ENCODE data around the gene KRT7.
"Not testable (repeated sequence)": the region's sequence is repeated elsewhere in the genome, so short reads cannot be mapped to it uniquely, and the experiment has no call there.

Gene KRT7

GRCh38 chr12:52280796-52281560, 47.9 kb downstream of the KRT7 start:
- peak; percentile 40 for DNase-seq

DNA sequence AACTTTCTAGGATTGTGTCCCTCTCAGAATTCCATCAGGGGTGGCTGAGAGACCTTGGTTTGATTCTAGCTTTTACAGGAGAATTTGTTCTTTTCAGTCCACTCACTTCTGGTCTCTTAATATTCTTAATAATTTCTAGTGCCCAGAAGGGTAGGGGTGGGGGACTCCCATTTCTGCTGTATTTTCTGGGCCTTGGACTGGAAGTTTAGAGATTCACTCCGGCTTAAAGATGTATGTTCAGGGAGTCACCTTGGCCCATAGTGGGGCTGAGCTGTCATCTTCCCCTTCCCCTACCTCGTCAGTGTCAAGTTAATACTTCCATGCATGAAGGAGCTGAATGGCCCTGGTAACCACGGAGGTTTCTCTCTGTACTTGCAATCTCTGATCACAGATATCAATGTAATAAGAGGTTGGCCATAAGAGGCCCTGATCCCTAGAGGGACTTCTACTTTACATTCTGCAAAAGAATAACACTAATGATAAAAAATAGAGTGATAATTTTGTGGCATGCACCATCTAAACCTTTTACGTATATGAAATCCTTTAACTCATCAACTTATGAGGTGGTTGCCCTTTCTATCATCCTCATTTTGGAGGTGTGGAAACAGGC, 51.6 kb downstream of the KRT7 start:
- peak; percentile 21 for DNase-seq

DNA sequence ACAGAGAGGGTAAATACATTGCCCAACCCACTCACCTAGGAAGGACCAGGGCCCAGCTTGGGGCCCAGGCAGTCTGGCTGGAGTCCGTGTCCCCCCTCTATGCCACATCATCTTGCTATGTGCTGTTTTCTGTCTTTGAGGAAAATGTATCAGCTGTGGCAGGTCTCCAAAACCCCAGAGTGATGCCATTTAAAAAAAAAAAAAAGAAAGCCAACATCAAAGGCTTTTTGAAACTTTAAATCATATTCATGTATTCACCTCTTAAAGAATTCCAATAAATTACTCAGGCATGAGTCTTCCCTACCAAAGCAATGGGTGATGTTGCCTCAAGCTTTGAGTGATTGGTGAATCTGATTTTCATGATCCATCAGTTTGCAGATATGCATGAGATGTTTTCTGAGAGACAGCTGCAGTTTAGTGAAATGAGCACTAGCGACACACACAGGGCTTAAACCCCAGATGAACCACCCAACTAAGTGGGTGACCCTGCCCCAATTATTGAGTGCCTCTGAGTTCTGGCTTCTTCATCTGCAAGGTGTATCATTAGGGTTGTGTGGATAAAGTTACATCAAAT, 52.2 kb downstream of the KRT7 start:
- DNase-seq, result peak; percentile 9

DNA sequence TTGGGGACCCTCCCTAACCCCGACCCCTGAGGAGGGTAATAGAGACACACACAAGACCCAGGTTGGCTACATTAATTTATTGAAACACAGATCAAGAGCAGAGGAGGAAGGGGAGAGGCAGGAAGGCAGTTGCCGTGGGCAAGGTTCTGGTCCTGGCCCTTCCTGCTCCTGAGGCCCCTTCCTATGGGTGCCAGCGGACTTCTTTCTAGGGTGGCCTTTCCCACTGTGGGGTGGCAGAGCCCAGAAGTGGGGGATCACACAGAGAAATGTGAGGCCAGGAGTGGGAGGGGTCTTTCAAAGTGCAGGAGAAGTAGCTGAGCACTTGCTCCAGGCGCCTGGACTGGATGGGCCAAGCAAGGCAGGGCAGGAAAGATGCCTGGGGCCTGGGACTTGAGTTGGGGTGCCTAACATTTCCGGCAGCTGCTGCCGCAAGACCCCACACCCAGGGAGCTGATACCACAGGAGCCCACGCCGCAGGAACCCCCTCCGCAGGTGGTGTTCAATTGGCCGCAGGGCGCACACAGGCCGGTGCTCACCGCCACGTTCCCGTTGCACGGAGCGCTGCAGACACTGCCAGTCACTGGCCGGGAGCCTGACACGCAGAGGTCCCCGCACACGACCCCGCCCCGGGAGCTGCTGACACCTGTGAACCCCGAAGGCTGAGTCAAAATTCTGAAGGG, 52.9 kb downstream of the KRT7 start:
- DNase-seq, result peak; percentile 40

DNA sequence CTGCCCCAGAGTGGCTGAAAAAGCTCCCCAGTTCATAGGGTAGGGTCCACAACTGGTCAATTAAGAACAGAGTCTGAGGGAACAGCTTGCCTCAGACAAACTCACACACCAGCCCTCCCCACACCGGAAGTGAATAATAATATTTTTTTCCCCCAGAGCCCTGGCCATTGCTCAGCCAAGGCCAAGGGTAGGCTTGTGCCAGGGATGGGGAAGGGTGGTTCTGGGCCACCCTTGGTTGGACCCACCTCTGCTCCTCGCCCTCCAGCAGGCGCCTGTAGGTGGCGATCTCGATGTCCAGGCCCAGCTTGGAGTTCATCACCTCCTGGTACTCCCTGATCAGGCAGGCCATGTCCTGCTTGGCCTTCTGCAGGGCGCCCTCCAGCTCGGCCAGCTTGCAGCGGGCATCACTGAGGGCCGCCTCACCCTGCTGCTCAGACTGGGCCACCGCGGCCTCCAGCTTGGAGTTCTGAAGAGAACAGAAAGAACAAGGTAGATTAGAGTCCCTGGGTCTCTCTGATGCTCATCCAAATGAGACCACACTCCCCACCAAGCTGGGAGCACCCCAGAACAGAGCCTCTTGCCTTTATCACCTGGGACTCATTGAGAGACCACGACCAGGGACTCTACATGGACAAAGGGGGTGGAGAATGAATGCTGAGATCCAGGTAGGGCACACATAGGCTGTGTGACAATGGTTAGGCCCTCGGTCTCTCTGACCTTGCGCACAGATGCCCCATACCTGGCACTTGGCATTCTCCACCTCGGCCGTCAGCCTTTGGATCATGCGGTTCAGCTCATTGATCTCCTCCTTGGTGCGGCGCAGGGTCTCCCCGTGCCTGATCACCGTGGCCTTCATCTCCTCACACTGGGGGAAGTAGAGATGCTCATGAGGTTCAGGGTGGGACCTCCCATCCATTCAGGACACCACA, 54.1 kb downstream of the KRT7 start:
- peak; percentile 49 for DNase-seq

DNA sequence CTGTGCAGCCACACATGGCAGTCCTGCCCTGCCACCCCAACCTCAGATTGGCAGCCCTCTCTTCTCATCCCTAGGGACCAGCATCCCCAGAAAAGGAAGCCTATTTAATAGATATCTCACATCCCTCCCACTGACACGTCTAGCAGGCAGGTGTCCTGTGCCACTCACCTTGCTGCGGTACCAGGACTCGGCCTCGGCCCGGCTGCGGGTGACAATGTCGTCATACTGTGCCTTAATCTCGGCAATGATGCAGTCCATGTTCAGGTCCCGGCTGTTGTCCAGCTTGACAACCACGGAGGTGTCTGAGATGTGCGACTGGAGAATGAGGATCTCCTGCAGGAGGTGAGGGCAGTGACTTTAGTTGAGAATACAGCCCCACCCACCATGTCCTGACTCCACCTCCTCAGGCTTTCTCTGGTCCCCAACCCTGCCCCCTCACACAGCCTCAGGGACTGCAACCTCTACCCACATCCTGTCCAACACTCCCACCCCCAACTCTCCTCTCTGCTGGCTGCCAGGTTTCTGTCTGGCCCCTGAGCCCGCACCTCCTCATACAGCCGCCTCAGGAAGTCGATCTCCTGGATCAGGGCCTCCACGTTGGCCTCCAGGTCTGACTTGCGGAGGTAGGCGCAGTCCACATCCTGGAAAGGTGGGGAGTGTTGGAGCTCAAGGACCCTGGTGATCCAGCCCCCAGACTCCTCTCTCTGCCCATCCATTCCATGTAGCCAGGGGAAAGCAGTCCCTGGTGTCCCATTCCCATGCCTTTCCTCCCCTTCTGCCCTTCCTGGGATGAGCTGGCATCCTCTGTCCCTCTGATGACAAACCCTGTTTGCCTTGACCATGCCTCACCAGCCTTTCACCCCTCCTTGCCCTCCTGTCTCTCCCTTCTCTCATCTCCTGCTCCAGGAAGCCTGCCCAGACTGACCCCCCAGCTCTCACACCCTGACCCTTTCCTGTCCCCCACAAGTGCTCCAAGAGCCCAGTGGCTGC, 55.1 kb downstream of the KRT7 start:
- DNase-seq, result peak; percentile 42

DNA sequence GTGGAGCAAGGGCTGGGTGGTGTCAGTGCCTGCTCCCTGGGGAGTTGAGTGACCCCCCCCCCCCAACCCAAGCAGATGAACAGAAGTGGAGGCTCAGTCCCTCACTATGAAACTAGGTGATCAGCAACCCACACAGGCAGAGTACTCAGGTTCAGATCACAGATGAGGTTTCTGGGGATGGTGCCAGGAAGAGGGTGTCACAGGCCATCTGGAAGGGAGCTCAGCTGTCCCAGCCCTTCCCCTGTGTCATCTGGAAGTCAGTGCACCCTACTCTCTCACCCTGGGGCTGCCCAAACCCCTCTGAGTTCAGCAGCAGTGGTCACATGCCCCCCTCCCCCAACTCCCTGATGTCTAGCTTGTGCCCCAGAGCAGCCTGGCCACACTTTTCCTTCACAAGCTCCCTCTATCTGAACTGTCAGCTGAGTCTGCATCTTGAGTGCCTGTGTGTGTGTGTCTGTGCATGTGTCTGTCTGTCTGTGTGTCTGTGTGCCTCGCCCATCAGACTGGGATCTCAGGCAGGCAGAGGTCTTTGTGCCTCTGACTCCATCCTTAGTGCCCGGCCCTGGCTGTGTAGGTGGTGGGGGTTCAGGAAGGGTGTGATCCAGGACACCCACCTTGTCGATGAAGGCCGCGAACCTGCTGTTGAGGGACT, 57.6 kb downstream of the KRT7 start:
- DNase-seq, result not testable (repeated sequence)

- DNase-seq, result peak; percentile 26
These were observed 58.4 kb downstream of the KRT7 start, which contains the start of gene KRT81 for GRCh38 chr12:52291267-52291935. Gene KRT81 (minus strand): TSS chr12:52291534. CDS start chr12:52291465, 69 bp downstream.

DNA sequence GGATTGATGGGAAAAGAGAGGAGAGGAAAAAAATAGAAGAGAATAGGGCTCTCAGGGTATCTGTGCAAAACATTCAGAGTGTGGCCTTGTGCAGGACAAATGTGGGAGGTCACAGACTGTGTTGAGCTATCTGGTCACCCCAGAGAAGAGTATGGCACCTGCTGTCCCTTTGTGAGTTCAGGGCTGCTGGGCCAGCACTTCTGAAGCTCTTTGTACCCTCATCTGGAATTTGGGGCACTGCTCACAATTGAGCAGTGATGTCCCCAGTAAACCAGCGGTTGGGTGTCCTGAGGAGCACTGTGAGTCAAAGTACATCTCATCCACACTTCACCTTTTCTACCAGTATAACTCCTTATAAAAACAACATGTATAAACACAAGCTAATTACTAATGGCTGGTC, 60.9 kb downstream of the KRT7 start:
- DNase-seq, result peak; percentile 19

DNA sequence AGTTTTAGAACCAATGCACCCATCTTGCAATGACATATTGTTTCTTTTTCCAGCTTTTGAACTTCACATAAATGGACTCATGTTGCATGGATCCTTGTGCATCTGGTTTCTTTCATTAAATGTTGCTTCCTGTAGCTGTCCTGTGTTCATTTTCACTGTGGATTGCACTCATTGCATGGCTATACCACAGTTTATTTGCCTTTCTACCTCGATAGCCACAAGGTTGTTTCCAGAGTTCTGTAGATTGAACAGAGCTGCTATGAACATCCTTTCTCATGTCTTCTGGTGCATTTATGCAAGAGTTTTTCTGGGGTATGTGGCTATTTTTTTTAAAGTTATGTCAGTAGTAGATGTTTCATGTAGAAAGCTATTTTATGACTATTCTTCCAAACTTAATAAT, 61.8 kb downstream of the KRT7 start:
- no peak for DNase-seq

DNA sequence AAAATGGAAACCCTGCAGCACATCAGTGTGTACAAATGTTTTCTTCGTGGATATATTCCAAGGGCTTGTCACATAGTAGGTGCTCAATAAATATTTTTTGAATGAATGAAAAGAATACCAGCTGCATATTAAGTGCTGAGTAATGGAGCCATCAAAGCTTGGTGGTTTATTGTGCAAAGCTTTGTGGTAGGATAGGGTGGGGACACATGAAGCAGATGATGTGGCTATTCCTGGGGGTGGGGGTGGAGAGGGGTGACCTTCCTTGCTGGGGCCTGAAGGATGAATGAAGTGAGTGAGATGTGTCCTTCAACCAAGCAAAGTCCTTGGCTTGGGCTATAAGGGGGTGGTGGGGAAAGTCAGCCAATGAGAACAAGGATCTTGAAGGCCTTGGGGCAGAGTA, 62.6 kb downstream of the KRT7 start:
- DNase-seq, result no peak

- no peak for DNase-seq
These were observed 63.7 kb downstream of the KRT7 start for GRCh38 chr12:52296572-52297215.

Data from activated CD8-positive, alpha-beta memory T cell treated with anti-CD3 and anti-CD28 coated beads for 24 hours (primary cell).